GM12878 (cell line): ENCODE measurements around the gene TPGS1. TPM values are rescaled to one million over a fixed set of nuclear protein-coding genes. Genes with fewer than 3 reads are reported as not detected.

Experiments used
- ATAC-seq: fragments of 200-7000 bp; cut with Tn5 transposase; 3 replicates; pipeline ENCODE4 v1.9.1; 2020; ENCODE audit warnings: mild to moderate bottlenecking, moderate library complexity
- BruUV-seq: library from RNA; stranded (reverse); fragments of 400-500 nt; replicated peaks from 2 replicates; lab custom pipeline; 2021; lab: Mats Ljungman, UMichigan
- CTCF ChIA-PET: fragments of 300-600 bp; sonication (Branson Sonifier 250); formaldehyde crosslinking; extraction: SDS; loops from one replicate; lab custom pipeline; 2021; ENCODE audit warnings: inconsistent platforms; lab: Yijun Ruan, JAX
- POLR2A ChIA-PET: fragments of 350-600 bp; formaldehyde crosslinking; extraction: SDS; loops from one replicate; lab custom pipeline; 2021; ENCODE audit warnings: inconsistent platforms; lab: Charles Lee
- RAD21 ChIA-PET: fragments of 300-600 bp; sonication (Branson Sonifier 250); formaldehyde crosslinking; loops from one replicate; lab custom pipeline; 2023; ENCODE audit warnings: antibody characterized with exemption; ENCODE audit not compliant: unreplicated experiment; lab: Charles Lee
- SMC1A ChIA-PET: fragments of 300-600 bp; sonication (Branson Sonifier 250); formaldehyde crosslinking; loops from one replicate; lab custom pipeline; 2023; ENCODE audit not compliant: unreplicated experiment, uncharacterized antibody; lab: Charles Lee
- DNase-seq: peaks from one replicate; pipeline ENCODE4 v3.0.0-alpha.2; 2011; ENCODE audit warnings: low read depth, low spot score
- FAIRE-seq: peaks from 3 replicates; lab custom pipeline; 2011; peaks lifted over from hg19 to GRCh38; lab: Jason Lieb, UNC
- H2AFZ ChIP-seq: 2 replicates; pipeline ENCODE4 v1.6.0; 2011; ENCODE audit warnings: low read depth, low read length, control low read depth; ENCODE audit not compliant: control insufficient read depth
- H3K27ac ChIP-seq: 2 replicates; pipeline ENCODE4 v1.5.1; 2011; ENCODE audit warnings: control low read depth; ENCODE audit not compliant: control insufficient read depth, insufficient read depth
- H3K27me3 ChIP-seq, 2 experiments: replicated peaks in 1 of 2; 2 replicates each; pipeline versions ENCODE4 v1.6.0 to v1.6.1; 2011; ENCODE audit warnings: low read length in 1 of 2; ENCODE audit not compliant: control insufficient read depth in 2 of 2, insufficient read depth in 2 of 2
- H3K36me3 ChIP-seq, 2 experiments: 2 replicates each; pipeline ENCODE4 v1.5.1; 2011; ENCODE audit warnings: low read length in 1 of 2; ENCODE audit not compliant: control insufficient read depth in 2 of 2, insufficient read depth in 2 of 2
- H3K4me1 ChIP-seq: 2 replicates; pipeline ENCODE4 v1.6.1; 2011; ENCODE audit warnings: mild to moderate bottlenecking, low read length, moderate library complexity, mixed read lengths; ENCODE audit not compliant: control insufficient read depth, insufficient read depth
- H3K4me2 ChIP-seq: 2 replicates; pipeline ENCODE4 v1.6.0; 2011; ENCODE audit warnings: control low read depth; ENCODE audit not compliant: control insufficient read depth, insufficient read depth
- H3K4me3 ChIP-seq: fragments of 200-600 bp; sonication (generic); 2 replicates; pipeline ENCODE4 v1.5.1; 2016
- H3K79me2 ChIP-seq: 2 replicates; pipeline ENCODE4 v1.6.0; 2011; ENCODE audit warnings: low read length; ENCODE audit not compliant: control insufficient read depth, insufficient read depth
- H3K9ac ChIP-seq: 2 replicates; pipeline ENCODE4 v1.8.0; 2011; ENCODE audit warnings: low read length, control low read depth, mixed read lengths; ENCODE audit not compliant: control insufficient read depth, insufficient read depth
- H3K9me3 ChIP-seq: replicated peaks from 3 replicates; pipeline ENCODE4 v1.5.1; 2011; ENCODE audit warnings: mild to moderate bottlenecking, low read length; ENCODE audit not compliant: control insufficient read depth, insufficient read depth
- H4K20me1 ChIP-seq: 2 replicates; pipeline ENCODE4 v1.6.0; 2011; ENCODE audit not compliant: control insufficient read depth, insufficient read depth
- EED ChIP-seq: sonication (generic); IDR thresholded peaks from 2 replicates; pipeline ENCODE4 v1.6.1; 2016; ENCODE audit warnings: antibody characterized with exemption, low read depth
- MTA2 ChIP-seq: fragments of 450-650 bp; IDR thresholded peaks from 2 replicates; pipeline ENCODE4 v1.6.1; 2016; ENCODE audit warnings: low read depth, mild to moderate bottlenecking, moderate library complexity
- WGBS: methylation state at CpG from one replicate; pipeline ENCODE4 v1.1.6; 2016; ENCODE audit warnings: low lambda C conversion rate; ENCODE audit not compliant: insufficient replicate concordance, insufficient coverage; ENCODE audit errors: missing lambda C conversion rate; 5-methylcytosine and 5-hydroxymethylcytosine counted together
- in situ Hi-C: fragments of 300-500 bp; cut with MboI; formaldehyde crosslinking; loops from 9 replicates; pipeline ENCODE4 v1.14.3; 2018; ENCODE audit warnings: mixed read lengths
- intact Hi-C: fragments of 100-400 bp; cut with micrococcal nuclease; formaldehyde crosslinking; loops from one replicate; pipeline ENCODE4 v1.14.2; 2022; ENCODE audit not compliant: unreplicated experiment
- polyA plus RNA-seq, 11 experiments: library from polyadenylated mRNA; depleted of rRNA in 4 of 11; unstranded in 6 of 11; stranded (reverse) in 5 of 11; fragments of >200 nt; fragmentation: Nextera tagmentation in 4 of 11; fragmentation: Illumina TruSeq in 1 of 11; extraction: Ambion mirVana in 4 of 11; extraction: Trizol in 1 of 11; gene quantifications; 1 replicate in 1 of 11; 2 replicates in 10 of 11; pipeline versions ENCODE4 v1.2.1 to v1.2.3, GENCODE V29; 2011 to 2016; ENCODE audit warnings: inconsistent platforms in 2 of 11, missing spikeins in 2 of 11, low read depth in 1 of 11
- total RNA-seq, 4 experiments: library from RNA; depleted of rRNA in 3 of 4; stranded (reverse); fragments of >200 nt in 3 of 4; fragmentation: Illumina TruSeq in 1 of 4; extraction: Trizol in 1 of 4; gene quantifications; 2 replicates each; pipeline versions ENCODE4 v1.2.1 to v1.2.3, GENCODE V29; 2013 to 2021

The TPGS1 gene
- total and polyA plus RNA-seq, 10 of the 15 experiments (the other 5 are each of a cell fraction or from before 2014, with no cell fraction given): 0.24 to 24.7 (median 7.7) TPM; not detected in 2

DNA sequence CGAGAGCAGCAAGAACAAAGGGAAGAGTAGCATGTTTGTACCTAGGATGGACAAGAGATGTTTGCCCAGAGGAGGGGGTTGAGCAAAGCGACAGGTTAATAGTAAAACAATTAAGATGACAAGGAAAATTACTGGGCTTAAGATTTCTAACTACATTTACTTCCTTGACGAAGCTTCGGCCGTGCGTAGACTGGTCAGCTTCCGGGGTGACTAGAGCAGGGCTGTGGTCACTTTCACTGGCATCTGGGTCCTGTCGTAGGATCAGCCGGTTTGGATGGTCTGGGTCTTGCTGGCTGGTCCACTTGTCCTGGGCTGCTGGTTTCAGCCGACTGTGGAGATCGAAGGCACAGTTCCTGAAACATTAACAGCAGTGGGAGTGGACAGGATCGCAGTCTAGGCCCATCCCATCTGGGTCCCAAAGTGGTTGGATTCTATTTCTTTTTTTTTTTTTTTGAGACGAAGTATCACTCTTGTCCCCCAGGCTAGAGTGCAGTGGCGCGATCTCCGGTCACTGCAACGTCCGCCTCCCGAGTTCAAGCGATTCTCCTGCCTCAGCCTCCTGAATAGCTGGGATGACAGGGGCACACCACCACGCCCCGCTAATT lies 60.1 kb downstream of the TPGS1 start:
- H3K27me3 ChIP-seq: no peaks in the 10 kb centered on the region
- H3K9ac ChIP-seq: no peak overlapping the region
- H3K4me2 ChIP-seq: no peak overlapping the region
- ChIA-PET POLR2A (interaction anchor here (0.8 kb wide), 1 partner anchor 9 kb away, joined by 5 read pairs; no protein-coding TSS in a partner anchor), RAD21 (no interaction called here), SMC1A (no interaction called here), CTCF (no interaction called here)
- TF ChIP-seq EED: no peak
- no peak for TF ChIP-seq MTA2
- 98% methylated on average over 21 of the region's 22 CpGs for WGBS
- no TSS peak for BruUV-seq
- no peak overlapping the region for H3K27ac ChIP-seq
- H3K36me3 ChIP-seq: no peaks in the 10 kb centered on the region
- ATAC-seq (no peak), DNase-seq (no peak), FAIRE-seq (no peak)
- H2AFZ ChIP-seq: no peak overlapping the region
- in situ Hi-C loops (no loop called here), intact Hi-C loops (no loop called here)
- H3K4me1 ChIP-seq: no peaks in the 10 kb centered on the region
- H3K4me3 ChIP-seq: no peak overlapping the region
- no peaks in the 10 kb centered on the region for H4K20me1 ChIP-seq
- peaks cover under 1% of the 10 kb centered on the region for H3K79me2 ChIP-seq
- H3K9me3 ChIP-seq: no peaks in the 10 kb centered on the region; the same call in 2 of the 3 replicates

Other genes with a start within 250 kb of the TPGS1 start
Only the 7 nearest of the 16 such genes appear.
- not detected in 2 replicates for gene C2CD4C, start 98.3 kb upstream of the TPGS1 start, total RNA-seq (2014; rRNA removed)
- gene C2CD4C, start 98.3 kb upstream of the TPGS1 start, total RNA-seq (2014; rRNA removed; fragmentation: Illumina TruSeq; extraction: Trizol): not detected in 2 replicates
- not detected in 2 replicates for gene C2CD4C, start 98.3 kb upstream of the TPGS1 start, total RNA-seq (2021)
- not detected in 2 replicates for gene C2CD4C, start 98.3 kb upstream of the TPGS1 start, polyA plus RNA-seq (2011; rRNA removed)
- not detected in 2 replicates for gene C2CD4C, start 98.3 kb upstream of the TPGS1 start, polyA plus RNA-seq (2014; fragmentation: Illumina TruSeq; extraction: Trizol)
- gene C2CD4C, start 98.3 kb upstream of the TPGS1 start, polyA plus RNA-seq (2014; fragmentation: Nextera tagmentation; extraction: Ambion mirVana): not detected
- 0.03 TPM in 1 of 2 replicates, not detected in the other for gene C2CD4C, start 98.3 kb upstream of the TPGS1 start, polyA plus RNA-seq (2014; rRNA removed)
- not detected for gene C2CD4C, start 98.3 kb upstream of the TPGS1 start, polyA plus RNA-seq (2016; fragmentation: Nextera tagmentation; extraction: Ambion mirVana)
- gene SHC2, start 46.5 kb upstream of the TPGS1 start, total RNA-seq (2014; rRNA removed): not detected in 2 replicates
- not detected in 2 replicates for gene SHC2, start 46.5 kb upstream of the TPGS1 start, total RNA-seq (2014; rRNA removed; fragmentation: Illumina TruSeq; extraction: Trizol)
- gene SHC2, start 46.5 kb upstream of the TPGS1 start, total RNA-seq (2021): 0.08 TPM in 1 of 2 replicates, not detected in the other
- gene SHC2, start 46.5 kb upstream of the TPGS1 start, polyA plus RNA-seq (2011; rRNA removed): not detected in 2 replicates
- gene SHC2, start 46.5 kb upstream of the TPGS1 start, polyA plus RNA-seq (2014; fragmentation: Illumina TruSeq; extraction: Trizol): not detected in 2 replicates
- gene SHC2, start 46.5 kb upstream of the TPGS1 start, polyA plus RNA-seq (2014; fragmentation: Nextera tagmentation; extraction: Ambion mirVana): not detected
- gene SHC2, start 46.5 kb upstream of the TPGS1 start, polyA plus RNA-seq (2014; rRNA removed): not detected in 2 replicates
- gene SHC2, start 46.5 kb upstream of the TPGS1 start, polyA plus RNA-seq (2016; fragmentation: Nextera tagmentation; extraction: Ambion mirVana): not detected
- not detected in 2 replicates for gene MADCAM1, start 11.0 kb upstream of the TPGS1 start, total RNA-seq (2014; rRNA removed)
- not detected in 2 replicates for gene MADCAM1, start 11.0 kb upstream of the TPGS1 start, total RNA-seq (2014; rRNA removed; fragmentation: Illumina TruSeq; extraction: Trizol)
- 0.16 and 0.31 TPM in 2 replicates for gene MADCAM1, start 11.0 kb upstream of the TPGS1 start, total RNA-seq (2021)
- gene MADCAM1, start 11.0 kb upstream of the TPGS1 start, polyA plus RNA-seq (2011; rRNA removed): not detected in 2 replicates
- 0.06 TPM in 1 of 2 replicates, not detected in the other for gene MADCAM1, start 11.0 kb upstream of the TPGS1 start, polyA plus RNA-seq (2014; fragmentation: Illumina TruSeq; extraction: Trizol)
- gene MADCAM1, start 11.0 kb upstream of the TPGS1 start, polyA plus RNA-seq (2014; fragmentation: Nextera tagmentation; extraction: Ambion mirVana): not detected
- gene MADCAM1, start 11.0 kb upstream of the TPGS1 start, polyA plus RNA-seq (2014; rRNA removed): 0.19 and 0.24 TPM in 2 replicates
- gene MADCAM1, start 11.0 kb upstream of the TPGS1 start, polyA plus RNA-seq (2016; fragmentation: Nextera tagmentation; extraction: Ambion mirVana): under 1 TPM; 0.31 to 0.32 TPM
- 48.9 and 50.5 TPM in 2 replicates for gene CDC34, start 24.3 kb downstream of the TPGS1 start, total RNA-seq (2014; rRNA removed)
- 17.6 and 18.5 TPM in 2 replicates for gene CDC34, start 24.3 kb downstream of the TPGS1 start, total RNA-seq (2014; rRNA removed; fragmentation: Illumina TruSeq; extraction: Trizol)
- 41.4 and 41.9 TPM in 2 replicates for gene CDC34, start 24.3 kb downstream of the TPGS1 start, total RNA-seq (2021)
- gene CDC34, start 24.3 kb downstream of the TPGS1 start, polyA plus RNA-seq (2011; rRNA removed): 14.6 and 38.5 TPM in 2 replicates
- 5.9 and 14.9 TPM in 2 replicates for gene CDC34, start 24.3 kb downstream of the TPGS1 start, polyA plus RNA-seq (2014; fragmentation: Illumina TruSeq; extraction: Trizol)
- gene CDC34, start 24.3 kb downstream of the TPGS1 start, polyA plus RNA-seq (2014; fragmentation: Nextera tagmentation; extraction: Ambion mirVana): 1 to 10 TPM in 1 of 2 experiments, under 1 TPM in 1; 0.31 to 1.3 TPM
- gene CDC34, start 24.3 kb downstream of the TPGS1 start, polyA plus RNA-seq (2014; rRNA removed): 43.8 and 49.3 TPM in 2 replicates
- 10 to 100 TPM in 1 of 2 experiments, 1 to 10 TPM in 1; 6.9 to 41.1 TPM for gene CDC34, start 24.3 kb downstream of the TPGS1 start, polyA plus RNA-seq (2016; fragmentation: Nextera tagmentation; extraction: Ambion mirVana)
- gene GZMM, start 36.6 kb downstream of the TPGS1 start, total RNA-seq (2014; rRNA removed): not detected in 2 replicates
- gene GZMM, start 36.6 kb downstream of the TPGS1 start, total RNA-seq (2014; rRNA removed; fragmentation: Illumina TruSeq; extraction: Trizol): not detected in 2 replicates
- 0.23 TPM in 1 of 2 replicates, not detected in the other for gene GZMM, start 36.6 kb downstream of the TPGS1 start, total RNA-seq (2021)
- gene GZMM, start 36.6 kb downstream of the TPGS1 start, polyA plus RNA-seq (2011; rRNA removed): 0.24 and 0.48 TPM in 2 replicates
- not detected in 2 replicates for gene GZMM, start 36.6 kb downstream of the TPGS1 start, polyA plus RNA-seq (2014; fragmentation: Illumina TruSeq; extraction: Trizol)
- gene GZMM, start 36.6 kb downstream of the TPGS1 start, polyA plus RNA-seq (2014; fragmentation: Nextera tagmentation; extraction: Ambion mirVana): not detected
- gene GZMM, start 36.6 kb downstream of the TPGS1 start, polyA plus RNA-seq (2014; rRNA removed): 0.09 TPM in 2 replicates
- gene GZMM, start 36.6 kb downstream of the TPGS1 start, polyA plus RNA-seq (2016; fragmentation: Nextera tagmentation; extraction: Ambion mirVana): not detected
- gene BSG, start 65.1 kb downstream of the TPGS1 start, total RNA-seq (2014; rRNA removed): 209 and 247 TPM in 2 replicates
- 53.5 and 64.8 TPM in 2 replicates for gene BSG, start 65.1 kb downstream of the TPGS1 start, total RNA-seq (2014; rRNA removed; fragmentation: Illumina TruSeq; extraction: Trizol)
- 244 and 253 TPM in 2 replicates for gene BSG, start 65.1 kb downstream of the TPGS1 start, total RNA-seq (2021)
- gene BSG, start 65.1 kb downstream of the TPGS1 start, polyA plus RNA-seq (2011; rRNA removed): 66.3 and 248 TPM in 2 replicates
- gene BSG, start 65.1 kb downstream of the TPGS1 start, polyA plus RNA-seq (2014; fragmentation: Illumina TruSeq; extraction: Trizol): 22.1 and 60.8 TPM in 2 replicates
- 1 to 10 TPM; 2.8 to 9.5 TPM for gene BSG, start 65.1 kb downstream of the TPGS1 start, polyA plus RNA-seq (2014; fragmentation: Nextera tagmentation; extraction: Ambion mirVana)
- gene BSG, start 65.1 kb downstream of the TPGS1 start, polyA plus RNA-seq (2014; rRNA removed): 151 and 202 TPM in 2 replicates
- gene BSG, start 65.1 kb downstream of the TPGS1 start, polyA plus RNA-seq (2016; fragmentation: Nextera tagmentation; extraction: Ambion mirVana): 100 to 1,000 TPM; 288 to 297 TPM
- 0.11 TPM in 1 of 2 replicates, not detected in the other for gene HCN2, start 82.4 kb downstream of the TPGS1 start, total RNA-seq (2014; rRNA removed)
- 0.04 TPM in 1 of 2 replicates, not detected in the other for gene HCN2, start 82.4 kb downstream of the TPGS1 start, total RNA-seq (2014; rRNA removed; fragmentation: Illumina TruSeq; extraction: Trizol)
- gene HCN2, start 82.4 kb downstream of the TPGS1 start, total RNA-seq (2021): 0.45 and 0.54 TPM in 2 replicates
- 0.05 TPM in 1 of 2 replicates, not detected in the other for gene HCN2, start 82.4 kb downstream of the TPGS1 start, polyA plus RNA-seq (2011; rRNA removed)
- 0.01 TPM in 1 of 2 replicates, not detected in the other for gene HCN2, start 82.4 kb downstream of the TPGS1 start, polyA plus RNA-seq (2014; fragmentation: Illumina TruSeq; extraction: Trizol)
- gene HCN2, start 82.4 kb downstream of the TPGS1 start, polyA plus RNA-seq (2014; fragmentation: Nextera tagmentation; extraction: Ambion mirVana): not detected
- gene HCN2, start 82.4 kb downstream of the TPGS1 start, polyA plus RNA-seq (2014; rRNA removed): 0.09 and 0.13 TPM in 2 replicates
- gene HCN2, start 82.4 kb downstream of the TPGS1 start, polyA plus RNA-seq (2016; fragmentation: Nextera tagmentation; extraction: Ambion mirVana): not detected